Right ventricle myocardium inferior (tissue), 1 donor: ENCODE data around the gene IFNB1. TPM values are rescaled to one million over a fixed set of nuclear protein-coding genes. Genes with fewer than 3 reads are reported as not detected.

Experiments used
- ATAC-seq: fragments of 200-7000 bp; cut with Tn5 transposase; one replicate; pipeline ENCODE4 v1.9.1; 2020; ENCODE audit warnings: mild to moderate bottlenecking, moderate library complexity
- DNase-seq: peaks from one replicate; pipeline ENCODE4 v3.0.0; 2021; ENCODE audit errors: missing footprints
- intact Hi-C: fragments of 100-400 bp; cut with DNase I; formaldehyde crosslinking; loops from one replicate; pipeline ENCODE4 v1.11.0; 2022
- long read RNA-seq: library from polyadenylated mRNA; unstranded; transcript quantifications from one replicate; pipeline ENCODE4 v2.0.0, GENCODE V29; 2021
- total RNA-seq: library from RNA; stranded (reverse); fragmentation: NEBNext Ultra II Directional; extraction: Animal tissue kit (Norgen Biotek cat#: 25700); gene quantifications from one replicate; pipeline ENCODE4 v1.2.1, GENCODE V29; 2021
- donor health status: DM: no; HTN: yes; CAD: no; lungs with severe emphysema.

Gene IFNB1
- not detected for total RNA-seq
- long read RNA-seq = 0 reads

GRCh38 chr9:21077781-21078180 is at the start of gene IFNB1:
Gene IFNB1, minus strand, starts transcription at chr9:21077942. Its CDS starts 73 bp downstream, at chr9:21077869.
- intact Hi-C loops = no loop called here
- DNase-seq = no peak
- no peak for ATAC-seq

GRCh38 chr9:21121595-21122251 is 44.0 kb upstream of the IFNB1 start:
- intact Hi-C loops = no loop called here
- ATAC-seq = no peak
- DNase-seq = no peak

- no peak for DNase-seq
- ATAC-seq = no peak
- intact Hi-C loops = no loop called here
Observed at GRCh38 chr9:21121079-21121478, 43.3 kb upstream of the IFNB1 start.

- ATAC-seq (peak; percentile 42), DNase-seq (no peak)
- intact Hi-C loops = loop anchor here (10.0 kb wide), 2 partner anchors 174 to 764 kb away; no protein-coding TSS in a partner anchor
Observed at GRCh38 chr9:21119093-21119770, 41.5 kb upstream of the IFNB1 start.

- DNase-seq (no peak), ATAC-seq (no peak)
- intact Hi-C loops = loop anchor here (5.0 to 10.0 kb wide), 4 partner anchors 170 to 1187 kb away; no protein-coding TSS in a partner anchor
Observed at GRCh38 chr9:21114311-21114710, 36.6 kb upstream of the IFNB1 start.

GRCh38 chr9:21110708-21111576 is 33.2 kb upstream of the IFNB1 start:
- no peak for DNase-seq
- intact Hi-C loops = loop anchor here (5.0 to 10.0 kb wide), 4 partner anchors 166 to 1184 kb away; no protein-coding TSS in a partner anchor
- ATAC-seq = peak; percentile 65

- intact Hi-C loops = no loop called here
- DNase-seq = no peak
- no peak for ATAC-seq
Observed at GRCh38 chr9:21104787-21105186, 27.0 kb upstream of the IFNB1 start.

GRCh38 chr9:21102305-21102704 is 24.6 kb upstream of the IFNB1 start:
- ATAC-seq (no peak), DNase-seq (no peak)
- intact Hi-C loops = no loop called here

- intact Hi-C loops = no loop called here
- no peak for DNase-seq
- ATAC-seq = no peak
Observed at GRCh38 chr9:21097817-21098216, 20.1 kb upstream of the IFNB1 start.

- intact Hi-C loops = no loop called here
- no peak for DNase-seq
- peak; percentile 42 for ATAC-seq
Observed at GRCh38 chr9:21096901-21097255, 19.1 kb upstream of the IFNB1 start.

GRCh38 chr9:21096172-21096900 is 18.6 kb upstream of the IFNB1 start:
- no peak for DNase-seq
- ATAC-seq = peak; percentile 77
- intact Hi-C loops = no loop called here

- intact Hi-C loops = no loop called here
Observed at GRCh38 chr9:21095561-21095960, 17.8 kb upstream of the IFNB1 start.

GRCh38 chr9:21086538-21086937 is 8.8 kb upstream of the IFNB1 start:
- DNase-seq (no peak), ATAC-seq (no peak)
- intact Hi-C loops = no loop called here

More at GRCh38 chr9:21095561-21095960, 17.8 kb upstream of the IFNB1 start:
- DNase-seq (no peak), ATAC-seq (no peak)

- ATAC-seq = no peak
Observed at GRCh38 chr9:21085005-21085404, 7.3 kb upstream of the IFNB1 start.

GRCh38 chr9:21084242-21084850 is 6.6 kb upstream of the IFNB1 start:
- intact Hi-C loops = no loop called here
- ATAC-seq = no peak

More at GRCh38 chr9:21085005-21085404, 7.3 kb upstream of the IFNB1 start:
- intact Hi-C loops = no loop called here
- no peak for DNase-seq

GRCh38 chr9:21082671-21083070 is 4.9 kb upstream of the IFNB1 start:
- no peak for DNase-seq
- no peak for ATAC-seq
- intact Hi-C loops = no loop called here

More at GRCh38 chr9:21084242-21084850, 6.6 kb upstream of the IFNB1 start:
- DNase-seq = no peak

GRCh38 chr9:21081999-21082398 is 4.3 kb upstream of the IFNB1 start:
- intact Hi-C loops = no loop called here
- ATAC-seq = no peak
- no peak for DNase-seq

GRCh38 chr9:21081451-21081850 is 3.7 kb upstream of the IFNB1 start:
- ATAC-seq (no peak), DNase-seq (no peak)
- intact Hi-C loops = no loop called here
